Endodermal cell (in vitro differentiated cells): ENCODE measurements around the gene GPHN. TPM values are rescaled to one million over a fixed set of nuclear protein-coding genes. Genes with fewer than 3 reads are reported as not detected.
A peak's percentile ranks its signal among the peaks of the same experiment; 100 is the strongest.

Experiments
- DNase-seq: peaks from one replicate; pipeline ENCODE4 v3.0.0-alpha.2; 2017
- H3K27ac ChIP-seq: 2 replicates; pipeline ENCODE4 v1.5.1; 2013; ENCODE audit warnings: mild to moderate bottlenecking, low read depth, low read length, moderate library complexity
- H3K27me3 ChIP-seq: 2 replicates; pipeline ENCODE4 v1.6.1; 2013; ENCODE audit warnings: mild to moderate bottlenecking, low read length, moderate library complexity; ENCODE audit not compliant: insufficient read depth, control insufficient read depth, poor library complexity, severe bottlenecking
- H3K36me3 ChIP-seq: 2 replicates; pipeline ENCODE4 v1.7.0; 2013; ENCODE audit warnings: mild to moderate bottlenecking, low read length, moderate library complexity; ENCODE audit not compliant: control insufficient read depth, insufficient read depth
- H3K4me1 ChIP-seq: one replicate; pipeline ENCODE4 v1.7.0; 2013; ENCODE audit warnings: low read length; ENCODE audit not compliant: control insufficient read depth, insufficient read depth
- H3K4me3 ChIP-seq: 2 replicates; pipeline ENCODE4 v1.5.1; 2013; ENCODE audit warnings: mild to moderate bottlenecking, low read length, moderate library complexity
- H3K9ac ChIP-seq: 2 replicates; pipeline ENCODE4 v1.6.1; 2013; ENCODE audit warnings: mild to moderate bottlenecking, low read length, moderate library complexity; ENCODE audit not compliant: poor library complexity, severe bottlenecking; ENCODE audit errors: extremely low read depth
- H3K9me3 ChIP-seq: 2 replicates; pipeline ENCODE4 v1.6.1; 2013; ENCODE audit warnings: mild to moderate bottlenecking, low read length, moderate library complexity; ENCODE audit not compliant: control insufficient read depth
- H3K27ac Mint-ChIP-seq: 2 replicates; pipeline ENCODE4 v1.8.0; 2020; ENCODE audit warnings: mixed read lengths
- H3K27me3 Mint-ChIP-seq: 2 replicates; pipeline ENCODE4 v1.8.0; 2021; ENCODE audit warnings: mild to moderate bottlenecking, mixed read lengths; ENCODE audit not compliant: insufficient read depth
- H3K36me3 Mint-ChIP-seq: 2 replicates; pipeline ENCODE4 v1.8.0; 2020; ENCODE audit warnings: low read depth, mixed read lengths
- H3K4me1 Mint-ChIP-seq: 2 replicates; pipeline ENCODE4 v1.8.0; 2020; ENCODE audit warnings: mixed read lengths
- H3K4me3 Mint-ChIP-seq: 2 replicates; pipeline ENCODE4 v1.8.0; 2020; ENCODE audit warnings: mild to moderate bottlenecking, moderate library complexity, mixed read lengths
- H3K9me3 Mint-ChIP-seq: 2 replicates; pipeline ENCODE4 v1.8.0; 2020; ENCODE audit warnings: mild to moderate bottlenecking, mixed read lengths
- WGBS, 2 experiments: methylation state at CpG; one replicate each; pipeline versions ENCODE4 v1.1.5 to v1.1.7; 2013; ENCODE audit warnings: missing lambda C conversion rate in 2 of 2, mixed read lengths in 1 of 2; ENCODE audit not compliant: insufficient coverage in 1 of 2, insufficient read length in 1 of 2; 5-methylcytosine and 5-hydroxymethylcytosine counted together
- total RNA-seq, 2 donors: library from RNA; stranded (reverse); fragmentation: NEBNext Ultra II Directional in 1 of 2; extraction: Animal tissue kit (Norgen Biotek cat#: 25700) in 1 of 2; gene quantifications; 2 replicates in 1 of 2; 3 replicates in 1 of 2; pipeline ENCODE4 v1.2.1, GENCODE V29; 2021
- TF ChIP-seq, protein P1 (sequence below): fragments of 200-600 bp; sonication (generic); conservative IDR thresholded peaks from 2 replicates; pipeline ENCODE4 v1.5.0; 2021; ENCODE audit warnings: antibody characterized with exemption, mild to moderate bottlenecking

The GPHN gene
- total RNA-seq, 2 donors from 2014 or later = 12.4 to 15.0 TPM

DNA sequence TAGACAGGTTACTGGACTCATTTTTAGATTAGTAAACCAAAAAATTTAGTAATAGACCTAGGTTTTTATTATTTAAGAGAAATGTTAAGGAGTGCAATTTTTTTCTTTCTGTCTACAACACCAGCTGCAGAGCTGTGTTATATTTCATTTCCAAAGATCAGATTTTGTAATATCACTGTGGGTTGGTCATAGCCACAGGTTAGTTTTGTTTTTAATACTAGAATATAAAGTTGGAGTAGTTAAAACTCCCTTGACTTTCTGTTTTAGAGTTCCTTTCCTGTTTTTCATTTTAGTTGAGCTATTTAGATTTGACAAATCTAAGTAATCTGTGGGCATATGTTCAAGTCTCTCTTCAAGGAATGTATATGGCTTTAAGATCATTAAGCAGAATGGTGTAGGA lies 650.6 kb downstream of the GPHN start:
- Mint-ChIP-seq H3K36me3 (no peaks in the 10 kb centered on the region), H3K4me1 (no peaks in the 10 kb centered on the region), H3K27me3 (no peaks in the 10 kb centered on the region), H3K4me3 (no peak overlapping the region), H3K9me3 (no peaks in the 10 kb centered on the region), H3K27ac (no peak overlapping the region)
- Histone ChIP-seq H3K9ac (no peak overlapping the region), H3K9me3 (no peaks in the 10 kb centered on the region), H3K27me3 (peaks cover 3% of the 10 kb centered on the region), H3K27ac (no peak overlapping the region), H3K36me3 (no peaks in the 10 kb centered on the region), H3K4me1 (no peaks in the 10 kb centered on the region), H3K4me3 (no peak overlapping the region)
- TF ChIP-seq, protein P1, sequence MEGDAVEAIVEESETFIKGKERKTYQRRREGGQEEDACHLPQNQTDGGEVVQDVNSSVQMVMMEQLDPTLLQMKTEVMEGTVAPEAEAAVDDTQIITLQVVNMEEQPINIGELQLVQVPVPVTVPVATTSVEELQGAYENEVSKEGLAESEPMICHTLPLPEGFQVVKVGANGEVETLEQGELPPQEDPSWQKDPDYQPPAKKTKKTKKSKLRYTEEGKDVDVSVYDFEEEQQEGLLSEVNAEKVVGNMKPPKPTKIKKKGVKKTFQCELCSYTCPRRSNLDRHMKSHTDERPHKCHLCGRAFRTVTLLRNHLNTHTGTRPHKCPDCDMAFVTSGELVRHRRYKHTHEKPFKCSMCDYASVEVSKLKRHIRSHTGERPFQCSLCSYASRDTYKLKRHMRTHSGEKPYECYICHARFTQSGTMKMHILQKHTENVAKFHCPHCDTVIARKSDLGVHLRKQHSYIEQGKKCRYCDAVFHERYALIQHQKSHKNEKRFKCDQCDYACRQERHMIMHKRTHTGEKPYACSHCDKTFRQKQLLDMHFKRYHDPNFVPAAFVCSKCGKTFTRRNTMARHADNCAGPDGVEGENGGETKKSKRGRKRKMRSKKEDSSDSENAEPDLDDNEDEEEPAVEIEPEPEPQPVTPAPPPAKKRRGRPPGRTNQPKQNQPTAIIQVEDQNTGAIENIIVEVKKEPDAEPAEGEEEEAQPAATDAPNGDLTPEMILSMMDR = no peak
- DNase-seq = no peak

DNA sequence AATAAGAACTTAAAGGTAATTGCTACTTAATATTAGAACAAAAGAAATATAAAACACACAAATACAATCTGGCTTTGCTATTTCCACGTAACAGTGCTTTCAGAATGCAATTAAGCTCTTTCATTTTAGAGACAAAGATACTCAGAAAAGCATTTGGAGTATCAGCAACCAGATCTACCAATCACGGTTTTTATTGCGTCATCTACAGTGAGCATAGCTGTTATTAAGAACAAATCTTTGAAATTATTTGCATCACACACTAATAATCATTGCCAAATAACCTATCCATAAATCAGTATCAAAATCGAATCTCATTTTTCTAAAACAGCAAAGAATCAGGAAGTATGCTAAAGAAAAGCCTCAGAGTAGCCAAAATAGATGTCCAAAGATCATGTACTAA lies 654.4 kb downstream of the GPHN start:
- H3K27ac Mint-ChIP-seq = no peak overlapping the region
- no peak for DNase-seq
- H3K36me3 Mint-ChIP-seq = no peaks in the 10 kb centered on the region
- Histone ChIP-seq H3K27ac (no peak overlapping the region), H3K27me3 (no peaks in the 10 kb centered on the region), H3K9ac (no peak overlapping the region), H3K9me3 (no peaks in the 10 kb centered on the region), H3K36me3 (no peaks in the 10 kb centered on the region), H3K4me3 (no peak overlapping the region), H3K4me1 (peaks cover under 1% of the 10 kb centered on the region)
- WGBS, 2 experiments = 90 to 98% methylated on average over 4 of the region's 4 CpGs
- H3K4me3 Mint-ChIP-seq = no peak overlapping the region
- H3K9me3 Mint-ChIP-seq = no peaks in the 10 kb centered on the region
- TF ChIP-seq, protein P1 = no peak
- H3K27me3 Mint-ChIP-seq = no peaks in the 10 kb centered on the region
- H3K4me1 Mint-ChIP-seq = no peaks in the 10 kb centered on the region

DNA sequence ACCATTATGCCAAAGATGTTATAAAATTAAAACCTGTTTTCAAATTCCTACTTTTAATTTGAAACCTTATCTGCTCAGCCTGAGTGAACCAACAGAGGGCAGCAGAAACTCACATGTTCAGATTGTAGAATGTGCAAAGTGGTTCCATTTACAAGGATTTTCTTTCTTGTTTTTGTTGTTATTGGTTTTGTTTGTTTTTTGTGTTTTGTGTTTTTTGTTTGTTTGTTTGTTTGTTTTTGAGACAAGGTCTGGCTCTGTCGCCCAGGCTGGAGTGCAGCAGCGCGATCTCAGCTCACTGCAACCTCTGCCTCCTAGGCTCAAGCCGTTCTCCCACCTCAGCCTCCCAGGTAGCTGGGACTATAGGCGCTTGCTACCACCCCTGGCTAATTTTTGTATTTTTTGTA lies 658.5 kb downstream of the GPHN start:
- TF ChIP-seq, protein P1 = peak; percentile 95
- no peak overlapping the region for H3K9ac ChIP-seq
- whole genome bisulfite sequencing, 2 experiments = 69 to 79% methylated on average over 4 to 5 of the region's 5 CpGs
- H3K9me3 ChIP-seq = no peaks in the 10 kb centered on the region
- H3K36me3 ChIP-seq = peaks cover 8% of the 10 kb centered on the region
- peaks cover 8% of the 10 kb centered on the region for H3K4me1 ChIP-seq
- Mint-ChIP-seq H3K4me3 (no peak overlapping the region), H3K27me3 (no peaks in the 10 kb centered on the region), H3K27ac (no peak overlapping the region), H3K9me3 (no peaks in the 10 kb centered on the region), H3K36me3 (no peaks in the 10 kb centered on the region), H3K4me1 (peaks cover 4% of the 10 kb centered on the region)
- peak; percentile 71 for DNase-seq
- no peaks in the 10 kb centered on the region for H3K27me3 ChIP-seq
- no peak overlapping the region for H3K4me3 ChIP-seq
- H3K27ac ChIP-seq = no peak overlapping the region
